ENCODE measurements around the gene DPH6. TPM values are rescaled to one million over a fixed set of nuclear protein-coding genes. Genes with fewer than 3 reads are reported as not detected.
A peak's percentile ranks its signal among the peaks of the same experiment; 100 is the strongest.

The DPH6 gene
- polyA plus RNA-seq, 1 experiment, result 9.9 TPM

- DNase-seq (ENCODE audit: low read depth), result no peak
- TF ChIP-seq CTCF (IDR thresholded peaks at IDR 0.05; ENCODE audit: insufficient read depth, low read depth, low read length), result no peak
- ChIA-PET POLR2A (no interaction called here), CTCF (no interaction called here)
- Histone ChIP-seq H3K4me3 (ENCODE audit: low read depth, low read length) (no peak overlapping the region), H3K27me3 (ENCODE audit: control insufficient read depth, insufficient read depth, low read length) (no peaks in the 10 kb centered on the region), H3K36me3 (ENCODE audit: control insufficient read depth, insufficient read depth, low read length) (no peaks in the 10 kb centered on the region)
Observed at GRCh38 chr15:35430301-35430700, 115.7 kb downstream of the DPH6 start.

GRCh38 chr15:35427496-35427895 lies 118.5 kb downstream of the DPH6 start:
- DNase-seq (ENCODE audit: low read depth), result no peak
- Histone ChIP-seq H3K36me3 (ENCODE audit: control insufficient read depth, insufficient read depth, low read length) (no peaks in the 10 kb centered on the region), H3K27me3 (ENCODE audit: control insufficient read depth, insufficient read depth, low read length) (no peaks in the 10 kb centered on the region), H3K4me3 (ENCODE audit: low read depth, low read length) (no peak overlapping the region)
- ChIA-PET CTCF (interaction anchor here (2.4 to 2.6 kb wide), 2 partner anchors 10 to 17 kb away, joined by 10 read pairs; no protein-coding TSS in a partner anchor), POLR2A (no interaction called here)
- TF ChIP-seq CTCF (IDR thresholded peaks at IDR 0.05; ENCODE audit: insufficient read depth, low read depth, low read length), result no peak

GRCh38 chr15:35427091-35427490 lies 118.9 kb downstream of the DPH6 start:
- ChIA-PET POLR2A (interaction anchor here (0.5 kb wide), 1 partner anchor 589 kb away, joined by 7 read pairs; no protein-coding TSS in a partner anchor), CTCF (interaction anchor here (2.4 to 2.6 kb wide), 2 partner anchors 11 to 17 kb away, joined by 10 read pairs; no protein-coding TSS in a partner anchor)
- Histone ChIP-seq H3K4me3 (ENCODE audit: low read depth, low read length) (no peak overlapping the region), H3K36me3 (ENCODE audit: control insufficient read depth, insufficient read depth, low read length) (no peaks in the 10 kb centered on the region), H3K27me3 (ENCODE audit: control insufficient read depth, insufficient read depth, low read length) (no peaks in the 10 kb centered on the region)
- TF ChIP-seq CTCF (IDR thresholded peaks at IDR 0.05; ENCODE audit: insufficient read depth, low read depth, low read length), result no peak
- DNase-seq (ENCODE audit: low read depth), result peak; percentile 44

- POLR2A ChIA-PET, result no interaction called here
- CTCF ChIA-PET, result no interaction called here
- Histone ChIP-seq H3K36me3 (ENCODE audit: control insufficient read depth, insufficient read depth, low read length) (no peaks in the 10 kb centered on the region), H3K4me3 (ENCODE audit: low read depth, low read length) (no peak overlapping the region), H3K27me3 (ENCODE audit: control insufficient read depth, insufficient read depth, low read length) (no peaks in the 10 kb centered on the region)
- TF ChIP-seq CTCF (IDR thresholded peaks at IDR 0.05; ENCODE audit: insufficient read depth, low read depth, low read length), result no peak
- DNase-seq (ENCODE audit: low read depth), result no peak
Observed at GRCh38 chr15:35410775-35411174, 135.2 kb downstream of the DPH6 start.

- DNase-seq (ENCODE audit: low read depth), result no peak
Observed at GRCh38 chr15:35399901-35400300, 146.1 kb downstream of the DPH6 start.

More at GRCh38 chr15:35399901-35400300, 146.1 kb downstream of the DPH6 start:
- Histone ChIP-seq H3K36me3 (ENCODE audit: control insufficient read depth, insufficient read depth, low read length) (no peaks in the 10 kb centered on the region), H3K27me3 (ENCODE audit: control insufficient read depth, insufficient read depth, low read length) (no peaks in the 10 kb centered on the region), H3K4me3 (ENCODE audit: low read depth, low read length) (no peak overlapping the region)
- TF ChIP-seq CTCF (IDR thresholded peaks at IDR 0.05; ENCODE audit: insufficient read depth, low read depth, low read length), result no peak
- CTCF ChIA-PET, result interaction anchor here (1.2 kb wide), 1 partner anchor 34 kb away, joined by 3 read pairs; no protein-coding TSS in a partner anchor
- POLR2A ChIA-PET, result no interaction called here
